GM12878 (cell line): ENCODE measurements around the gene CCNB1IP1. TPM values are rescaled to one million over a fixed set of nuclear protein-coding genes. Genes with fewer than 3 reads are reported as not detected.

Experiments
- BCL11A ChIP-seq: IDR thresholded peaks from 2 replicates; pipeline ENCODE4 v1.6.1; 2011; ENCODE audit warnings: low read depth, low read length
- CBX3 ChIP-seq: fragments of 200-600 bp; sonication (generic); IDR thresholded peaks from 2 replicates; pipeline ENCODE4 v1.6.1; 2016; ENCODE audit warnings: low read depth, borderline replicate concordance
- CREB1 ChIP-seq: IDR thresholded peaks from 2 replicates; pipeline ENCODE4 v1.6.1; 2012; ENCODE audit warnings: low read depth, mild to moderate bottlenecking, inconsistent platforms
- ELK1 ChIP-seq: IDR thresholded peaks from 2 replicates; pipeline ENCODE4 v1.6.1; 2012; ENCODE audit warnings: low read depth, low read length, improper control_type of control experiment
- HCFC1 ChIP-seq: fragments of 150-350 bp; IDR thresholded peaks from 2 replicates; pipeline ENCODE4 v1.6.1; 2014; ENCODE audit warnings: low read length
- HDGF ChIP-seq: fragments of 450-650 bp; IDR thresholded peaks from 2 replicates; pipeline ENCODE4 v1.6.1; 2016; ENCODE audit warnings: antibody characterized with exemption
- JUNB ChIP-seq: IDR thresholded peaks from 2 replicates; pipeline ENCODE4 v1.6.1; 2016; ENCODE audit warnings: antibody characterized with exemption, mild to moderate bottlenecking
- LARP7 ChIP-seq: fragments of 450-650 bp; IDR thresholded peaks from 2 replicates; pipeline ENCODE4 v1.6.1; 2017; ENCODE audit warnings: mild to moderate bottlenecking
- MEF2B ChIP-seq: fragments of 450-650 bp; IDR thresholded peaks from 2 replicates; pipeline ENCODE4 v1.6.1; 2018; ENCODE audit warnings: mild to moderate bottlenecking, moderate library complexity; ENCODE audit not compliant: partially characterized antibody, poor library complexity, severe bottlenecking
- MTA3 ChIP-seq: IDR thresholded peaks from 2 replicates; pipeline ENCODE4 v1.6.1; 2012; ENCODE audit warnings: low read length, inconsistent platforms, borderline replicate concordance
- NR2F1 ChIP-seq: fragments of 450-650 bp; conservative IDR thresholded peaks from 2 replicates; pipeline ENCODE4 v1.6.1; 2017; ENCODE audit warnings: mild to moderate bottlenecking
- PAX8 ChIP-seq: fragments of 450-650 bp; IDR thresholded peaks from 2 replicates; pipeline ENCODE4 v1.6.1; 2017; ENCODE audit warnings: mild to moderate bottlenecking, moderate library complexity
- POLR2AphosphoS5 ChIP-seq: IDR thresholded peaks from 2 replicates; pipeline ENCODE4 v1.6.1; 2011; ENCODE audit warnings: mild to moderate bottlenecking, low read length, inconsistent platforms
- RBBP5 ChIP-seq: fragments of 200-600 bp; sonication (generic); conservative IDR thresholded peaks from 2 replicates; pipeline ENCODE4 v1.6.1; 2016
- RELA ChIP-seq: fragments of 450-650 bp; IDR thresholded peaks from 2 replicates; pipeline ENCODE4 v1.8.0; 2014; ENCODE audit warnings: borderline replicate concordance; ENCODE audit not compliant: partially characterized antibody
- WRNIP1 ChIP-seq: IDR thresholded peaks from 2 replicates; pipeline ENCODE4 v1.6.1; 2011; ENCODE audit warnings: low read depth, low read length, improper control_type of control experiment, borderline replicate concordance
- ZBTB40 ChIP-seq: fragments of 450-650 bp; IDR thresholded peaks from 2 replicates; pipeline ENCODE4 v1.6.1; 2016; ENCODE audit warnings: mild to moderate bottlenecking, moderate library complexity, borderline replicate concordance
- ZNF274 ChIP-seq: IDR thresholded peaks from one replicate; pipeline ENCODE4 v1.8.0; 2011; ENCODE audit not compliant: insufficient read length, insufficient read depth
- ZZZ3 ChIP-seq: IDR thresholded peaks from 2 replicates; pipeline ENCODE4 v1.6.1; 2011; ENCODE audit warnings: low read depth; ENCODE audit not compliant: control insufficient read depth, insufficient read length
- polyA plus RNA-seq, 11 experiments: library from polyadenylated mRNA; depleted of rRNA in 4 of 11; unstranded in 6 of 11; stranded (reverse) in 5 of 11; fragments of >200 nt; fragmentation: Nextera tagmentation in 4 of 11; fragmentation: Illumina TruSeq in 1 of 11; extraction: Ambion mirVana in 4 of 11; extraction: Trizol in 1 of 11; gene quantifications; 1 replicate in 1 of 11; 2 replicates in 10 of 11; pipeline versions ENCODE4 v1.2.1 to v1.2.3, GENCODE V29; 2011 to 2016; ENCODE audit warnings: inconsistent platforms in 2 of 11, missing spikeins in 2 of 11, low read depth in 1 of 11
- total RNA-seq, 4 experiments: library from RNA; depleted of rRNA in 3 of 4; stranded (reverse); fragments of >200 nt in 3 of 4; fragmentation: Illumina TruSeq in 1 of 4; extraction: Trizol in 1 of 4; gene quantifications; 2 replicates each; pipeline versions ENCODE4 v1.2.1 to v1.2.3, GENCODE V29; 2013 to 2021
- TF ChIP-seq, protein P1 (sequence below): fragments of 450-650 bp; formaldehyde crosslinking; IDR thresholded peaks from 2 replicates; pipeline ENCODE4 v1.4.0; 2022; ENCODE audit warnings: mild to moderate bottlenecking, moderate library complexity

The CCNB1IP1 gene
- total and polyA plus RNA-seq, 10 of the 15 experiments (the other 5 are each of a cell fraction or from before 2014, with no cell fraction given), result 20.4 to 165 (median 86.5) TPM

- TF ChIP-seq ZBTB40, result peak; percentile 59; the same call in 1 of the 2 replicates
- TF ChIP-seq BCL11A, result peak; percentile 44
- TF ChIP-seq PAX8, result no peak
- no peak for TF ChIP-seq RBBP5
- TF ChIP-seq CREB1, result peak; percentile 95
- TF ChIP-seq, protein P1, sequence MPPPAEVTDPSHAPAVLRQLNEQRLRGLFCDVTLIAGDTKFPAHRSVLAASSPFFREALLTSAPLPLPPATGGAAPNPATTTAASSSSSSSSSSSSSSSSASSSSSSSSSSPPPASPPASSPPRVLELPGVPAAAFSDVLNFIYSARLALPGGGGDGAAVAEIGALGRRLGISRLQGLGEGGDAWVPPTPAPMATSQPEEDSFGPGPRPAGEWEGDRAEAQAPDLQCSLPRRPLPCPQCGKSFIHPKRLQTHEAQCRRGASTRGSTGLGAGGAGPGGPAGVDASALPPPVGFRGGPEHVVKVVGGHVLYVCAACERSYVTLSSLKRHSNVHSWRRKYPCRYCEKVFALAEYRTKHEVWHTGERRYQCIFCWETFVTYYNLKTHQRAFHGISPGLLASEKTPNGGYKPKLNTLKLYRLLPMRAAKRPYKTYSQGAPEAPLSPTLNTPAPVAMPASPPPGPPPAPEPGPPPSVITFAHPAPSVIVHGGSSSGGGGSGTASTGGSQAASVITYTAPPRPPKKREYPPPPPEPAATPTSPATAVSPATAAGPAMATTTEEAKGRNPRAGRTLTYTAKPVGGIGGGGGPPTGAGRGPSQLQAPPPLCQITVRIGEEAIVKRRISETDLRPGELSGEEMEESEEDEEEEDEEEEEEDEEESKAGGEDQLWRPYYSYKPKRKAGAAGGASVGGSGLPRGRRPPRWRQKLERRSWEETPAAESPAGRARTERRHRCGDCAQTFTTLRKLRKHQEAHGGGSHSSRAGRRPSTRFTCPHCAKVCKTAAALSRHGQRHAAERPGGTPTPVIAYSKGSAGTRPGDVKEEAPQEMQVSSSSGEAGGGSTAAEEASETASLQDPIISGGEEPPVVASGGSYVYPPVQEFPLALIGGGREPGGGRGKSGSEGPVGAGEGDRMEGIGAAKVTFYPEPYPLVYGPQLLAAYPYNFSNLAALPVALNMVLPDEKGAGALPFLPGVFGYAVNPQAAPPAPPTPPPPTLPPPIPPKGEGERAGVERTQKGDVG (CRISPR knock-in tag), result peak; percentile 61; the same call in 1 of the 2 replicates
- no peak for TF ChIP-seq HDGF
- TF ChIP-seq HCFC1, result peak; percentile 55
- TF ChIP-seq JUNB, result peak; percentile 43
- no peak for TF ChIP-seq ZNF274
- TF ChIP-seq RELA, result peak; percentile 78
- TF ChIP-seq POLR2AphosphoS5, result peak; percentile 99
- TF ChIP-seq ZZZ3, result no peak
- TF ChIP-seq MEF2B, result peak; percentile 98
- TF ChIP-seq MTA3, result peak; percentile 91; the same call in 1 of the 2 replicates
- no peak for TF ChIP-seq ELK1
- TF ChIP-seq WRNIP1, result 0 out of 2 replicates have a peak, but pooled peaks have one; percentile 69
- TF ChIP-seq LARP7, result no peak; the same call in 1 of the 2 replicates
- no peak for TF ChIP-seq CBX3
- TF ChIP-seq NR2F1, result peak; percentile 86
These were observed 10.2 kb upstream of the CCNB1IP1 start, which contains the start of gene PARP2 (continued) for GRCh38 chr14:20343092-20343861.
